IMR-90 (cell line): ENCODE results near the gene VPS11. TPM values are rescaled to one million over a fixed set of nuclear protein-coding genes. Genes with fewer than 3 reads are reported as not detected.

ENCODE experiments used
- ATAC-seq: fragments of 200-7000 bp; cut with Tn5 transposase; 2 replicates; pipeline ENCODE4 v1.9.1; 2020; ENCODE audit warnings: low read depth, mild to moderate bottlenecking, moderate library complexity
- BruUV-seq: library from RNA; stranded (reverse); fragments of 400-500 nt; replicated peaks from 2 replicates; lab custom pipeline; 2021; lab: Mats Ljungman, UMichigan
- CTCF ChIA-PET: fragments of 300-600 bp; formaldehyde crosslinking; extraction: SDS; loops from one replicate; lab custom pipeline; 2021; ENCODE audit warnings: antibody characterized with exemption; lab: Yijun Ruan, JAX
- POLR2A ChIA-PET: fragments of 300-600 bp; sonication (Branson Sonifier 250); formaldehyde crosslinking; loops from one replicate; lab custom pipeline; 2022; ENCODE audit warnings: antibody characterized with exemption; ENCODE audit not compliant: unreplicated experiment; lab: Charles Lee
- DNase-seq: peaks from one replicate; pipeline ENCODE4 v3.0.0; 2013
- H2AFZ ChIP-seq: replicated peaks from 2 replicates; pipeline ENCODE3; 2013; ENCODE audit warnings: low read length, mild to moderate bottlenecking; ENCODE audit not compliant: poor library complexity
- H2AK5ac ChIP-seq: 2 replicates; pipeline ENCODE4 v1.6.1; 2013; ENCODE audit warnings: low read depth, low read length, inconsistent platforms
- H2AK9ac ChIP-seq: replicated peaks from 2 replicates; pipeline ENCODE3; 2013; ENCODE audit warnings: mild to moderate bottlenecking, low read depth, low read length, moderate library complexity; ENCODE audit not compliant: poor library complexity
- H2BK120ac ChIP-seq: 2 replicates; pipeline ENCODE4 v1.6.1; 2013; ENCODE audit warnings: low read depth, low read length, inconsistent platforms
- H2BK15ac ChIP-seq: 3 replicates; pipeline ENCODE4 v1.6.1; 2013; ENCODE audit warnings: low read depth, low read length, inconsistent platforms
- H2BK20ac ChIP-seq: 2 replicates; pipeline ENCODE4 v1.6.1; 2013; ENCODE audit warnings: low read depth, mild to moderate bottlenecking, inconsistent platforms, low read length, moderate library complexity
- H2BK5ac ChIP-seq: 2 replicates; pipeline ENCODE4 v1.6.1; 2013; ENCODE audit warnings: mild to moderate bottlenecking, low read depth, low read length, inconsistent platforms; ENCODE audit not compliant: poor library complexity, severe bottlenecking
- H3K14ac ChIP-seq: replicated peaks from 2 replicates; pipeline ENCODE4 v1.6.1; 2013; ENCODE audit warnings: low read depth, low read length, inconsistent platforms
- H3K18ac ChIP-seq: 2 replicates; pipeline ENCODE4 v1.6.1; 2013; ENCODE audit warnings: low read depth, low read length, control low read depth
- H3K23ac ChIP-seq: 2 replicates; pipeline ENCODE4 v1.6.1; 2013; ENCODE audit warnings: low read depth, low read length, inconsistent platforms
- H3K27ac ChIP-seq: 2 replicates; pipeline ENCODE4 v1.5.1; 2013; ENCODE audit warnings: mild to moderate bottlenecking, control low read depth, low read length; ENCODE audit not compliant: insufficient read depth
- H3K27me3 ChIP-seq: 2 replicates; pipeline ENCODE4 v1.6.1; 2013; ENCODE audit warnings: low read length; ENCODE audit not compliant: control insufficient read depth, insufficient read depth
- H3K36me3 ChIP-seq: 2 replicates; pipeline ENCODE4 v1.6.1; 2013; ENCODE audit warnings: low read length, mixed read lengths; ENCODE audit not compliant: control insufficient read depth, insufficient read depth
- H3K4ac ChIP-seq: 2 replicates; pipeline ENCODE4 v1.6.1; 2013; ENCODE audit warnings: low read depth, low read length, inconsistent platforms
- H3K4me1 ChIP-seq: 2 replicates; pipeline ENCODE4 v1.6.1; 2013; ENCODE audit warnings: low read length, mixed read lengths; ENCODE audit not compliant: control insufficient read depth, insufficient read depth
- H3K4me2 ChIP-seq: 2 replicates; pipeline ENCODE4 v1.6.1; 2013; ENCODE audit warnings: low read depth, mild to moderate bottlenecking, control low read depth, low read length, moderate library complexity
- H3K4me3 ChIP-seq: 2 replicates; pipeline ENCODE4 v1.5.1; 2013; ENCODE audit warnings: low read depth, mild to moderate bottlenecking, control low read depth, low read length, moderate library complexity; ENCODE audit not compliant: insufficient read depth
- H3K56ac ChIP-seq: 2 replicates; pipeline ENCODE4 v1.6.1; 2013; ENCODE audit warnings: low read length, inconsistent platforms; ENCODE audit not compliant: insufficient read depth; ENCODE audit errors: extremely low read depth
- H3K79me1 ChIP-seq, 2 experiments: 2 replicates each; pipeline ENCODE4 v1.6.1; 2013; ENCODE audit warnings: low read length in 2 of 2, inconsistent platforms in 1 of 2, low read depth in 1 of 2
- H3K9ac ChIP-seq: 2 replicates; pipeline ENCODE4 v1.6.1; 2013; ENCODE audit warnings: low read depth, low read length, control low read depth
- H3K9me1 ChIP-seq: 2 replicates; pipeline ENCODE4 v1.6.1; 2013; ENCODE audit warnings: low read length, inconsistent platforms; ENCODE audit not compliant: insufficient read depth
- H3K9me3 ChIP-seq: 2 replicates; pipeline ENCODE4 v1.6.1; 2013; ENCODE audit warnings: low read length; ENCODE audit not compliant: control insufficient read depth, insufficient read depth
- H4K20me1 ChIP-seq: 2 replicates; pipeline ENCODE4 v1.6.1; 2013; ENCODE audit warnings: low read length, inconsistent platforms; ENCODE audit not compliant: insufficient read depth
- H4K5ac ChIP-seq: 2 replicates; pipeline ENCODE4 v1.6.1; 2013; ENCODE audit warnings: mild to moderate bottlenecking, low read depth, low read length, control low read depth
- H4K8ac ChIP-seq, 2 experiments: 2 replicates each; pipeline ENCODE4 v1.6.1; 2013; ENCODE audit warnings: low read depth in 2 of 2, low read length in 2 of 2, control low read depth in 1 of 2, inconsistent platforms in 1 of 2
- H4K91ac ChIP-seq: 2 replicates; pipeline ENCODE4 v1.6.1; 2013; ENCODE audit warnings: low read depth, low read length, inconsistent platforms; ENCODE audit not compliant: insufficient read depth
- BHLHE40 ChIP-seq: fragments of 150-350 bp; IDR thresholded peaks from 2 replicates; pipeline ENCODE4 v1.6.1; 2016; ENCODE audit warnings: mild to moderate bottlenecking, low read depth, low read length
- MAFK ChIP-seq: IDR thresholded peaks from 2 replicates; pipeline ENCODE4 v1.6.1; 2012; ENCODE audit warnings: low read depth, low read length, improper control_type of control experiment
- MAZ ChIP-seq: IDR thresholded peaks from 2 replicates; pipeline ENCODE4 v1.6.1; 2012; ENCODE audit warnings: low read depth, mild to moderate bottlenecking, low read length, improper control_type of control experiment, moderate library complexity, borderline replicate concordance
- WGBS, 2 experiments: methylation state at CpG; one replicate each; pipeline versions ENCODE4 v1.1.5 to v1.1.7; 2013; ENCODE audit warnings: missing lambda C conversion rate in 2 of 2; ENCODE audit not compliant: insufficient read length in 1 of 2; ENCODE audit errors: extremely low coverage in 2 of 2; 5-methylcytosine and 5-hydroxymethylcytosine counted together
- dilution Hi-C: fragments of 300-500 bp; cut with HindIII; formaldehyde crosslinking; loops from one replicate; pipeline ENCODE4 v1.14.3; 2018; ENCODE audit warnings: low sequenced_read_pairs; ENCODE audit not compliant: unreplicated experiment
- in situ Hi-C: fragments of 300-500 bp; cut with MboI; formaldehyde crosslinking; loops from 3 replicates; pipeline ENCODE4 v1.14.3; 2019; ENCODE audit warnings: low sequenced_read_pairs, inconsistent platforms, mixed read lengths
- intact Hi-C: fragments of 100-400 bp; cut with micrococcal nuclease; formaldehyde crosslinking; loops from 2 replicates; pipeline ENCODE4 v1.10.0; 2022
- polyA plus RNA-seq, 3 experiments: library from polyadenylated mRNA; depleted of rRNA; stranded (reverse); fragments of >200 nt; gene quantifications; 2 replicates each; pipeline ENCODE4 v1.2.3, GENCODE V29; 2012; ENCODE audit warnings: low replicate concordance in 1 of 3
- total RNA-seq: library from RNA; depleted of rRNA; stranded (reverse); fragments of >200 nt; gene quantifications from 2 replicates; pipeline ENCODE4 v1.2.3, GENCODE V29; 2012

VPS11 gene
- total and polyA plus RNA-seq, 2 of the 4 experiments (the other 2 are of a cell fraction), result 19.7 to 30.5 TPM

- ATAC-seq, result no peak
- WGBS, 2 experiments, result 59% methylated on average over 4 of the region's 15 CpGs; no CpG with 5 or more reads in 1 of the 2 experiments
These were observed 43.1 kb upstream of the VPS11 start for GRCh38 chr11:119024430-119025098.

More at GRCh38 chr11:119024430-119025098, 43.1 kb upstream of the VPS11 start:
- Histone ChIP-seq H4K5ac (no peak overlapping the region), H2BK120ac (no peak overlapping the region), H3K79me1 (peaks cover 17 to 47% of the 10 kb centered on the region in 2 experiments), H3K27ac (no peak overlapping the region), H3K4ac (no peak overlapping the region), H3K56ac (no peak overlapping the region), H3K14ac (no peak overlapping the region), H4K91ac (no peak overlapping the region), H3K36me3 (peaks cover 27% of the 10 kb centered on the region), H3K23ac (no peak overlapping the region), H4K8ac (no peak overlapping the region), H2BK20ac (no peak overlapping the region), H2BK5ac (no peak overlapping the region), H3K4me3 (no peak overlapping the region), H3K4me2 (no peak overlapping the region), H3K9me3 (no peaks in the 10 kb centered on the region), H3K9me1 (peaks cover 3% of the 10 kb centered on the region), H2BK15ac (no peak overlapping the region), H3K27me3 (no peaks in the 10 kb centered on the region), H2AFZ (no peak overlapping the region), H3K18ac (no peak overlapping the region), H3K9ac (no peak overlapping the region), H2AK5ac (no peak overlapping the region), H4K20me1 (peaks cover 4% of the 10 kb centered on the region; the same call in 1 of the 2 replicates), H2AK9ac (no peak overlapping the region), H3K4me1 (peaks cover 4% of the 10 kb centered on the region)
- TF ChIP-seq MAZ, result no peak
- no peak for TF ChIP-seq BHLHE40
- no peak for TF ChIP-seq MAFK
- dilution Hi-C loops (no loop called here), in situ Hi-C loops (no loop called here), intact Hi-C loops (no loop called here)
- BruUV-seq, result no TSS peak
- CTCF ChIA-PET, result no interaction called here
- DNase-seq, result no peak
- POLR2A ChIA-PET, result no interaction called here
